Measurements from ENCODE around the gene NMT1. TPM values are rescaled to one million over a fixed set of nuclear protein-coding genes. Genes with fewer than 3 reads are reported as not detected.
A peak's percentile ranks its signal among the peaks of the same experiment; 100 is the strongest.

The NMT1 gene
- total and polyA plus RNA-seq, 10 donors: 37.5 to 108 (median 63.9) TPM

DNA sequence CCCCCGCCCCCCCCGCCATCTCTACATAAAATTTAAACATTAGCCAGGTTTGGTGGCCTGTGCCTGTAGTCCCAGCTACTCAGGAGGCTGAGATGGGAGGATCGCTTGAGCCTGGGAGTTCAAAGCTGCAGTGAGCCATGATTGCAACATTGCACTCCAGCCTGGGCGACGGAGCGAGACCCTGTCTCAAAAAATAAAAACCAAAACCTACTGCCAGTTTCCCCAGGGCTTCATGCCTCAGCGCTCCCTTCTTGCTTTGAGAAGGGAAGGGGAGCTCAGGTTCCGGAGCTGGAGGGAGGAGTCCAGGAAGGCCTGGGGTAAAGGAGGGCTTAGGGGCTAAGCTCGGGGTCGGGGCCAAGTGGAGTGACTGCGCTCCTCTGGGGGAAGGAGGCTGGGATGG is 50.7 kb downstream of the NMT1 start:
- DNase-seq: no peak
- Histone ChIP-seq H3K27me3 (replicated peaks in 1 of 7) (no peaks in the 10 kb centered on the region), H3K36me3 (peaks cover 0 to 29% (median 18%) of the 10 kb centered on the region in 6 donors), H3K4me1 (peaks cover 5 to 31% (median 15%) of the 10 kb centered on the region in 6 donors), H3K27ac (peak overlapping the region in 3 of 8 donors; percentile 48 to 67 (median 62)), H3K9me3 (no peaks in the 10 kb centered on the region), H3K4me3 (no peak overlapping the region)
- WGBS, 5 donors: 59 to 85% (median 73%) methylated on average over 11 of the region's 11 CpGs
- TF ChIP-seq POLR2AphosphoS5 (IDR thresholded peaks at IDR 0.05): no peak
- TF ChIP-seq POLR2A (IDR thresholded peaks at IDR 0.05): no peak
- TF ChIP-seq, protein P1, sequence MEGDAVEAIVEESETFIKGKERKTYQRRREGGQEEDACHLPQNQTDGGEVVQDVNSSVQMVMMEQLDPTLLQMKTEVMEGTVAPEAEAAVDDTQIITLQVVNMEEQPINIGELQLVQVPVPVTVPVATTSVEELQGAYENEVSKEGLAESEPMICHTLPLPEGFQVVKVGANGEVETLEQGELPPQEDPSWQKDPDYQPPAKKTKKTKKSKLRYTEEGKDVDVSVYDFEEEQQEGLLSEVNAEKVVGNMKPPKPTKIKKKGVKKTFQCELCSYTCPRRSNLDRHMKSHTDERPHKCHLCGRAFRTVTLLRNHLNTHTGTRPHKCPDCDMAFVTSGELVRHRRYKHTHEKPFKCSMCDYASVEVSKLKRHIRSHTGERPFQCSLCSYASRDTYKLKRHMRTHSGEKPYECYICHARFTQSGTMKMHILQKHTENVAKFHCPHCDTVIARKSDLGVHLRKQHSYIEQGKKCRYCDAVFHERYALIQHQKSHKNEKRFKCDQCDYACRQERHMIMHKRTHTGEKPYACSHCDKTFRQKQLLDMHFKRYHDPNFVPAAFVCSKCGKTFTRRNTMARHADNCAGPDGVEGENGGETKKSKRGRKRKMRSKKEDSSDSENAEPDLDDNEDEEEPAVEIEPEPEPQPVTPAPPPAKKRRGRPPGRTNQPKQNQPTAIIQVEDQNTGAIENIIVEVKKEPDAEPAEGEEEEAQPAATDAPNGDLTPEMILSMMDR (IDR thresholded peaks at IDR 0.05 in 8 of 11, conservative IDR thresholded peaks at IDR 0.05 in 3 of 11): no peak
- intact Hi-C loops (cut with DNase I; ENCODE audit: low total_unique reads): no loop called here

DNA sequence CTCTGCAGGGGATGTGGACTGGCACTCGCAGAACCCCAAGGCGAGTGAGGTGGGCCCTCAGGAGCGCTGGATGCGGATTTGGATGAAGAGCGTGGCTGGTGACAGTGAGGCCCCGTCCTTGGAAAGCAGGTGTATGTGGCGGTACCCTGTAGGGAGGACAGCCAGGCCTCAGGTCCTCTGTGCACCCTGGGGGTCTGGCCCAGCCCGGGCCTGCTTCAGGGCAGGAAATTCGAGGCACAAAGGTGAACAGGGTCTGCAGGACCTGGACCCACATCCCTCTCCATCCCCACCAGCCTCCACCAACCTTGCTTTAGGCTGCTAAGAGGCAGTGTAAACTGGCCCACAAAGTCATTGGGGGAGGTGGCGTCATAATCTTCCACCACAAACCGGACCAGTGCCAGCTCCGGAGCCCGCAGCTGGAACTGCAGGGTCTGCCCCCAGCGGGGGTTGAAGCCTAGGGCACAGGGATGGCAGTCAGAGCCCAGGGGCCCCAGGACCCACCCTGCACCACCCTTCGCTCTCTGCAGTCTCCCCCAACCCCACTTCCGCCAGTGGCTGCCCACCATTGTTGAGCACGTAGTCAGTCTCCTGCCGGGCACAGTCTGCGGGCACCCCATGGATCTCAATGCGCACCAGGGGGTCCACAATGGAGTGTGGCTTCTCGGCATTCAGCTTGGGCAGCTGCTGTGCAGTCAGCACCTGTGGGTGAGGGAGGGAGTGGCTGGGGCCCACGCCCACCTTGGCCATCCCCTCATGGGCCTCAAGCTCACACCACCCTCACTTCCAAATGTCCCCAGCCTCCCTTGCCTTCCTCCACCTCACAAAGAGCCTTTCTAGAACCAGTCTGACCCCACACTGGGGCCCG is 51.7 kb downstream of the NMT1 start:
- H3K4me3 ChIP-seq: no peak overlapping the region
- peaks cover 0 to 20% (median 9%) of the 10 kb centered on the region in 6 donors for H3K36me3 ChIP-seq
- 92 to 97% (median 94%) methylated on average over 20 to 23 of the region's 23 CpGs for WGBS, 5 donors
- TF ChIP-seq POLR2A (IDR thresholded peaks at IDR 0.05) (no peak), POLR2AphosphoS5 (IDR thresholded peaks at IDR 0.05) (peak in 1 of 3 donors; percentile 10)
- TF ChIP-seq, protein P1 (IDR thresholded peaks at IDR 0.05 in 8 of 11, conservative IDR thresholded peaks at IDR 0.05 in 3 of 11): no peak
- peaks cover 5 to 31% (median 15%) of the 10 kb centered on the region in 6 donors for H3K4me1 ChIP-seq
- intact Hi-C loops (cut with DNase I; ENCODE audit: low total_unique reads): no loop called here
- no peaks in the 10 kb centered on the region for H3K9me3 ChIP-seq
- no peak overlapping the region for H3K27ac ChIP-seq
- no peaks in the 10 kb centered on the region for H3K27me3 ChIP-seq (replicated peaks in 1 of 7)
- DNase-seq: no peak

DNA sequence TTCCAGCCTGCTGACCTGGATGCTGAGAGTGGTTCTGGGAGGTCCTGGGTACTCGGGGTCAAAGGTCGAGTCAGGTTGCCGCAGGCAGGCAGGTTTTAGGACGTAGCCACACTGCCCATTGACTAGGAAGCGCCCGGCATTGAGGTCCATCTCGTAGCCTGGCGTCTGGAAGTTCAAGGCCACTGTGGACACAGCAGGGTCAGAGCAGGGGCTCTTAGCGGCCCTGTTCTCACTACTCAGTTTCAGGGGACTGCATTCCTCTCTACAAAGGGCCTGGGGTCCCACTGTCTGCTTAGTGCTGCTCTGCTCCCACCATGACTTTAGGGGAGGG is 52.3 kb downstream of the NMT1 start:
- intact Hi-C loops (cut with DNase I; ENCODE audit: low total_unique reads): no loop called here
- H3K36me3 ChIP-seq: peaks cover 0 to 16% (median 3%) of the 10 kb centered on the region in 6 donors
- H3K4me3 ChIP-seq: no peak overlapping the region
- no peak for DNase-seq
- no peak for TF ChIP-seq POLR2A (IDR thresholded peaks at IDR 0.05)
- TF ChIP-seq, protein P1 (IDR thresholded peaks at IDR 0.05 in 8 of 11, conservative IDR thresholded peaks at IDR 0.05 in 3 of 11): no peak
- no peak for TF ChIP-seq POLR2AphosphoS5 (IDR thresholded peaks at IDR 0.05)
- H3K27ac ChIP-seq: no peak overlapping the region
- WGBS, 5 donors: 80 to 98% (median 88%) methylated on average over 1 to 9 of the region's 9 CpGs; no CpG with 5 or more reads in 1 of the 5 donors
- no peaks in the 10 kb centered on the region for H3K27me3 ChIP-seq (replicated peaks in 1 of 7)
- H3K9me3 ChIP-seq: no peaks in the 10 kb centered on the region
- H3K4me1 ChIP-seq: peaks cover 5 to 31% (median 15%) of the 10 kb centered on the region in 6 donors

Data from spleen (tissue), 11 donors.